ENCODE results near the gene PCDHGB4.
"Not testable (repeated sequence)": the region's sequence is repeated elsewhere in the genome, so short reads cannot be mapped to it uniquely, and the experiment has no call there.

The PCDHGB4 gene

GRCh38 chr5:141369994-141370848 lies 17.3 kb upstream of the PCDHGB4 start, which contains the start of gene PCDHGB3:
Gene PCDHGB3, plus strand, starts transcription at chr5:141370242. Its CDS starts 153 bp downstream, at chr5:141370395.
- DNase-seq: peak; percentile 69

GRCh38 chr5:141371572-141372475 lies 15.7 kb upstream of the PCDHGB4 start:
- DNase-seq: no peak

GRCh38 chr5:141373673-141374317 lies 13.7 kb upstream of the PCDHGB4 start, which contains the start of gene PCDHGA6:
Gene PCDHGA6, plus strand, starts transcription at chr5:141373891. Its CDS starts 193 bp downstream, at chr5:141374084.
- DNase-seq: peak; percentile 46

- no peak for DNase-seq
Observed at GRCh38 chr5:141374627-141375026, 12.9 kb upstream of the PCDHGB4 start.

GRCh38 chr5:141375444-141376155 lies 11.9 kb upstream of the PCDHGB4 start:
- not testable (repeated sequence) for DNase-seq

GRCh38 chr5:141382469-141383294 lies 4.8 kb upstream of the PCDHGB4 start, which contains the start of gene PCDHGA7:
Gene PCDHGA7, plus strand, starts transcription at chr5:141382742. Its CDS starts 158 bp downstream, at chr5:141382900.
- peak; percentile 52 for DNase-seq

GRCh38 chr5:141383345-141383744 lies 4.2 kb upstream of the PCDHGB4 start:
- DNase-seq: no peak

- DNase-seq: no peak
Observed at GRCh38 chr5:141384471-141385267, 2.8 kb upstream of the PCDHGB4 start.

- no peak for DNase-seq
Observed at GRCh38 chr5:141388661-141389060, 1.2 kb downstream of the PCDHGB4 start.

- DNase-seq: no peak
Observed at GRCh38 chr5:141389153-141390042, 1.9 kb downstream of the PCDHGB4 start.

- DNase-seq: peak; percentile 57
Observed at GRCh38 chr5:141392429-141393198, 5.1 kb downstream of the PCDHGB4 start, which contains the start of gene PCDHGA8. Gene PCDHGA8, plus strand, starts transcription at chr5:141392633. Its CDS starts 181 bp downstream, at chr5:141392814.

GRCh38 chr5:141393267-141393666 lies 5.8 kb downstream of the PCDHGB4 start:
- no peak for DNase-seq

GRCh38 chr5:141394401-141395187 lies 7.1 kb downstream of the PCDHGB4 start:
- DNase-seq: not testable (repeated sequence)

GRCh38 chr5:141397756-141398551 lies 10.5 kb downstream of the PCDHGB4 start, which contains the start of gene PCDHGB5:
Gene PCDHGB5, plus strand, starts transcription at chr5:141397947. Its CDS starts 181 bp downstream, at chr5:141398128.
- peak; percentile 70 for DNase-seq

GRCh38 chr5:141398608-141399007 lies 11.1 kb downstream of the PCDHGB4 start:
- no peak for DNase-seq

- no peak for DNase-seq
Observed at GRCh38 chr5:141399555-141400258, 12.2 kb downstream of the PCDHGB4 start.
